NB4 (cell line): ENCODE results near the gene APOB.

Experiments
- MYC ChIP-seq: IDR thresholded peaks from 2 replicates; pipeline ENCODE4 v1.6.1; 2011; ENCODE audit warnings: low read depth, low read length
- POLR2A ChIP-seq: IDR thresholded peaks from 2 replicates; pipeline ENCODE4 v1.6.1; 2011; ENCODE audit warnings: mild to moderate bottlenecking; ENCODE audit not compliant: insufficient read length; ENCODE audit errors: extremely low read depth
- TF ChIP-seq, protein P1 (sequence below): IDR thresholded peaks from one replicate; pipeline ENCODE4 v1.5.1; 2012; ENCODE audit warnings: low read depth, low read length
- TF ChIP-seq, protein P2 (sequence below): IDR thresholded peaks from 2 replicates; pipeline ENCODE4 v1.6.1; 2011; ENCODE audit warnings: low read depth, low read length

DNA sequence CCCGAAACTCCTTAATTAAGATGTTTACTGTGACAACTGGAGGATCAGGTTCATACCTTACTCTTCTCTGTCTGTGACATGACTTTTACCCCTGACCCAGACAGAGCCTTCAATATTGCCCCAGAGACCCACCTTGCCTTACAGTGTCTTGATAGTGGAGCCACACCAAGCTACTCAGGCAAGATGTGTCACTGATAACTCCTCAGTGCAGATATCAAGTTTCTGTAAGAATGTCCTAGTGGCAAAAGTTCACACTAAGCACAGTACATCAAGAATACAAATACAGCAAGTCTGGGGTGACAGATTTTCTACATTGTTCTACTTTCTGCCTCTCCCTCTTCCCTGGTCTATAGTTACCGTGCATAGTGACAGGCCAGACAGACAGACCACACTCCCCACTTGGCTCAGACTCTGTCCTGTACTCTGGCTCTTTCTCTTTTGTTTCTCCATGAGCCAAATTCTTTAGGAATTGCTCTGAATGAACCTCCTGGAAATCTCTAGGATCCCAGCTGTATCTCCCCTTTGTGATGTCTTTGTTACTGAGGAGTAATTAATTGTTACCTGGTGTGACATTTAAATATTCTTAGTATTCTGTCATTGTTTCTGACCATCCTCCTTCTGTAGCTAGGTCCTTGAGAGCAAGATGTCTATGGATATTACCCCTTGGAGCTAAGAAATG, 24.1 kb upstream of the APOB start:
- no peak for TF ChIP-seq POLR2A
- TF ChIP-seq, protein P1, sequence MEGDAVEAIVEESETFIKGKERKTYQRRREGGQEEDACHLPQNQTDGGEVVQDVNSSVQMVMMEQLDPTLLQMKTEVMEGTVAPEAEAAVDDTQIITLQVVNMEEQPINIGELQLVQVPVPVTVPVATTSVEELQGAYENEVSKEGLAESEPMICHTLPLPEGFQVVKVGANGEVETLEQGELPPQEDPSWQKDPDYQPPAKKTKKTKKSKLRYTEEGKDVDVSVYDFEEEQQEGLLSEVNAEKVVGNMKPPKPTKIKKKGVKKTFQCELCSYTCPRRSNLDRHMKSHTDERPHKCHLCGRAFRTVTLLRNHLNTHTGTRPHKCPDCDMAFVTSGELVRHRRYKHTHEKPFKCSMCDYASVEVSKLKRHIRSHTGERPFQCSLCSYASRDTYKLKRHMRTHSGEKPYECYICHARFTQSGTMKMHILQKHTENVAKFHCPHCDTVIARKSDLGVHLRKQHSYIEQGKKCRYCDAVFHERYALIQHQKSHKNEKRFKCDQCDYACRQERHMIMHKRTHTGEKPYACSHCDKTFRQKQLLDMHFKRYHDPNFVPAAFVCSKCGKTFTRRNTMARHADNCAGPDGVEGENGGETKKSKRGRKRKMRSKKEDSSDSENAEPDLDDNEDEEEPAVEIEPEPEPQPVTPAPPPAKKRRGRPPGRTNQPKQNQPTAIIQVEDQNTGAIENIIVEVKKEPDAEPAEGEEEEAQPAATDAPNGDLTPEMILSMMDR: no peak
- TF ChIP-seq, protein P2, sequence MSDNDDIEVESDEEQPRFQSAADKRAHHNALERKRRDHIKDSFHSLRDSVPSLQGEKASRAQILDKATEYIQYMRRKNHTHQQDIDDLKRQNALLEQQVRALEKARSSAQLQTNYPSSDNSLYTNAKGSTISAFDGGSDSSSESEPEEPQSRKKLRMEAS: no peak
- no peak for TF ChIP-seq MYC
